ENCODE results near the gene NHLH2.

NHLH2 gene

DNA sequence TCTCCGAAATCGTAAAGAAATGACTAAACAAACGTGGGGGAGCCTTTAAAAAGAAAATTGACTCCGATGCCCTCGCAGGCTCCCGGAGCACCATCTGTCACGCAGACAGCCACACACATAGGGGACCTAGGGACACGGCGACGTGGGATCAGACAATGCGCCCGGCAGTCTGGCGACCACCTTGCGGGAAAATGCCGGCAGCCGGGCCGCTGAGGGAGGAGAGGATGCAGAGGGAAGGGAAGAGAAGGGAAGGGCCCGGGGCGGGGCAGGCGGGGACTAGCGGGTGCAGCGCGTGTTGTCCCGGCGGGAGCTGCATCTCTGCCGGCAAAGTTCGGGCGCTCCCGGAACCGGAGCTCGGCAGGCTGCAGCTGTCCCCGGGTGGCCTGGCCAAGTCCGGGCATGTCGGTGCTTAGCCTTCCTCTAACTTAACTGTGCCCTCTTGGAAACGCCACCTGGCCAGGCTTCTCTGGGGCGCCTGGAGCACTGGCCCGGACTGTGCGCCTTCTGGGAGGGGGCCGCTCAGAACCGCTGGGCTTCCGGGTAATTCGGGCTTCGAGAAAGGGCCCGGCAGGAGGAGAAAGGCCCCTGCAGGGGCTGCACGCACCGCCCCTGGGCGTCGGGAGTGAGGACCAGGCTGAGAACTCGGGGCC is 1.8 kb downstream of the NHLH2 start:
- no peak for TF ChIP-seq POLR2AphosphoS5 (IDR thresholded peaks at IDR 0.05; ENCODE audit: low read depth, low read length)
- DNase-seq (ENCODE audit: insufficient read length, low spot score) (peak; percentile 22), FAIRE-seq (no peak)

- FAIRE-seq = no peak
- TF ChIP-seq POLR2A (IDR thresholded peaks at IDR 0.05; ENCODE audit: low read depth, low read length) = no peak
- peak; percentile 18 for DNase-seq (ENCODE audit: insufficient read length, low spot score)
Measured at GRCh38 chr1:115838431-115839028, 2.4 kb downstream of the NHLH2 start.

- DNase-seq (ENCODE audit: insufficient read length, low spot score) = peak; percentile 14
- TF ChIP-seq POLR2AphosphoS5 (IDR thresholded peaks at IDR 0.05; ENCODE audit: low read depth, low read length) (no peak), POU2F2 (IDR thresholded peaks at IDR 0.05; ENCODE audit: low read depth, low read length) (no peak), TAF1 (IDR thresholded peaks at IDR 0.05; ENCODE audit: low read depth, low read length) (no peak), SPI1 (IDR thresholded peaks at IDR 0.05; ENCODE audit: low read depth, low read length) (no peak), PAX5 (IDR thresholded peaks at IDR 0.05; ENCODE audit: insufficient read depth, low read length, severe bottlenecking) (no peak), POLR2A (IDR thresholded peaks at IDR 0.05; ENCODE audit: low read depth, low read length) (no peak)
- FAIRE-seq = no peak
Measured at GRCh38 chr1:115837740-115838421, 3.0 kb downstream of the NHLH2 start.

- TF ChIP-seq SPI1 (IDR thresholded peaks at IDR 0.05; ENCODE audit: low read depth, low read length) = no peak
- TF ChIP-seq PAX5 (IDR thresholded peaks at IDR 0.05; ENCODE audit: insufficient read depth, low read length, severe bottlenecking) = no peak
- no peak for TF ChIP-seq TAF1 (IDR thresholded peaks at IDR 0.05; ENCODE audit: low read depth, low read length)
- no peak for TF ChIP-seq POLR2AphosphoS5 (IDR thresholded peaks at IDR 0.05; ENCODE audit: low read depth, low read length)
- TF ChIP-seq POU2F2 (IDR thresholded peaks at IDR 0.05; ENCODE audit: low read depth, low read length) = no peak
- no peak for TF ChIP-seq POLR2A (IDR thresholded peaks at IDR 0.05; ENCODE audit: low read depth, low read length)
- FAIRE-seq (no peak), DNase-seq (ENCODE audit: insufficient read length, low spot score) (no peak)
Measured at GRCh38 chr1:115837341-115837739, 3.6 kb downstream of the NHLH2 start.

DNA sequence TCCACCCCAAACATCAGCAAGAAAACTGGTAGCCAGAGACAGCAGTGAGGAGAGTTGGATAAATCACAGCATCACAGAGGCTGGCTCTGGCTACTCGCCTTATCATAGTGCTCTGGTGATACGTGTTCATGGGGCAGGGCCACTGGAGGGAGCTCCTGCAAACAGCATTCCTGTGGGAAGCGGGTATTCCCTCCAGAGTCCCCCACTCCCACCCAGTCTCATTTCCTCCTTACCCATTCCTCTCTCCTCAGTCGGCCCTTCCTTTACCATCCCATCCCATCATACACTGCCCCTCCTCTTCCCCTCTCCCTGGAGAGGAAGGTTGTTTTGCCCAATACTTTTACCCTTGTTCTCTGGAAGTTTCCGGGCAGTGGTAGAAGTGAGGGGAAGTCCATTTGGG is 7.1 kb downstream of the NHLH2 start:
- no peak for FAIRE-seq
- TF ChIP-seq TAF1 (IDR thresholded peaks at IDR 0.05; ENCODE audit: low read depth, low read length) (no peak), POLR2A (IDR thresholded peaks at IDR 0.05; ENCODE audit: low read depth, low read length) (no peak), PAX5 (IDR thresholded peaks at IDR 0.05; ENCODE audit: insufficient read depth, low read length, severe bottlenecking) (no peak), SPI1 (IDR thresholded peaks at IDR 0.05; ENCODE audit: low read depth, low read length) (no peak), POLR2AphosphoS5 (IDR thresholded peaks at IDR 0.05; ENCODE audit: low read depth, low read length) (no peak), POU2F2 (IDR thresholded peaks at IDR 0.05; ENCODE audit: low read depth, low read length) (no peak)
- DNase-seq (ENCODE audit: insufficient read length, low spot score) = no peak

DNA sequence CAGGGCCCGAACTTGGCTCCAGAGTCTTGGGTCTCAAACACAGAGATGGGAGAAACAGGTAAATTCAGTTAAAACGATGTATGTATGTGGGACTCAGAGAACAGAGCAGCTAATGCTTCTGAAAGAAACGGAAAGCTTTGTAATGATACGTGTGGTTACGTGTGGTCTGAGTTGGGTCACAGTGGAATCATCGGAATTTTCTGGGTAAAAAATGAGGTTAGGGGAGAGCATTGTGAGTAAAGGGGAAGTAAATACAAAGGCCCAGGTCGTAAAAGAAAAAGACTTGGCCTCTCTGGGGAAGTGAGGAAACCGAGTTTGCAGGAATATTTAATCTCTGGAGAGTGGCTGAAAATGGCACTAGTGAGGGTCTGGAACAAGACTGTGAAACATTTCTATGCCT is 8.3 kb downstream of the NHLH2 start:
- no peak for FAIRE-seq
- TF ChIP-seq POLR2AphosphoS5 (IDR thresholded peaks at IDR 0.05; ENCODE audit: low read depth, low read length) = no peak
- TF ChIP-seq TAF1 (IDR thresholded peaks at IDR 0.05; ENCODE audit: low read depth, low read length) = no peak
- no peak for TF ChIP-seq POLR2A (IDR thresholded peaks at IDR 0.05; ENCODE audit: low read depth, low read length)
- no peak for DNase-seq (ENCODE audit: insufficient read length, low spot score)

DNA sequence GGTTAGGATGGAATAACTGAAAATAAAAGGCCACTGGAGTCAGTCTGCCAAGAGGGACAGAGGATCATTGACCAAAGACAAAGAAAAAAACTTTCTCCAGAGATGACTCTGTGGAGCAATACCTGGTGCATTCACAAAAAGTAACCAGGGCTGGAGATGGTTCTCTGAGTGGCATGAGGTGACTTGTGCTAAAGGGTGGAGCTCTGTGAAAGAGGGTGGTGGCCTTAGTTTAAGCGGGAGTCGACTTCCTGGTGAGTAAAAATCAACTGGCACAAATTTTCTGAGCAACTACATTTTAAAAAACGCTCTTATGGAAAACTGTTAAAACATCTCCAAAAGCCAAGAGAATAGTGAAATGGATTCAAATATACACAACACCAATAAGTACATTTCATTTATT is 10.0 kb downstream of the NHLH2 start:
- DNase-seq (ENCODE audit: insufficient read length, low spot score) (no peak), FAIRE-seq (no peak)
- no peak for TF ChIP-seq POLR2AphosphoS5 (IDR thresholded peaks at IDR 0.05; ENCODE audit: low read depth, low read length)
- no peak for TF ChIP-seq PAX5 (IDR thresholded peaks at IDR 0.05; ENCODE audit: insufficient read depth, low read length, severe bottlenecking)

DNA sequence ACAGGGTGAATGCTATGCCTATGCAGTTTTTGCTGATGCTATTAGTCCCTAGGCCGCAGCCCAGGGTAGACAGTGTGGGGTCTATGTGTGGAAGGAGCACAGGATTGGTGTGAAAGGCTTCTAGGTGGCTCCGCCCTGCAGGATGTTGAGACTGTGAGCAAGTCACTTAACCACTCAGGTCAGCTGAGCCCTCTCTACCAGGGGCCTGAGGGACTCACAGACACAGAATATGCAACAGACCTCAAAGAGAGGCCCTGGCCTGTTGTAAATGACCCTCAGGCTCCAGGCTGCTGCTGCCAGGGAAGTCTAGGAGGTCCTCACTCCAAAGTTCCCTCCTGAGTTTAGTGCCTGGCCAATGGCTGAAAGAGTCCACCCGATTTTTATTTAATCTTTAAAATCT is 11.0 kb downstream of the NHLH2 start:
- DNase-seq (ENCODE audit: insufficient read length, low spot score) (no peak), FAIRE-seq (no peak)
- TF ChIP-seq POLR2A (IDR thresholded peaks at IDR 0.05; ENCODE audit: low read depth, low read length) = no peak
- no peak for TF ChIP-seq PAX5 (IDR thresholded peaks at IDR 0.05; ENCODE audit: insufficient read depth, low read length, severe bottlenecking)
- TF ChIP-seq POLR2AphosphoS5 (IDR thresholded peaks at IDR 0.05; ENCODE audit: low read depth, low read length) = no peak
- no peak for TF ChIP-seq TAF1 (IDR thresholded peaks at IDR 0.05; ENCODE audit: low read depth, low read length)
- no peak for TF ChIP-seq SPI1 (IDR thresholded peaks at IDR 0.05; ENCODE audit: low read depth, low read length)
- no peak for TF ChIP-seq POU2F2 (IDR thresholded peaks at IDR 0.05; ENCODE audit: low read depth, low read length)

- TF ChIP-seq POU2F2 (IDR thresholded peaks at IDR 0.05; ENCODE audit: low read depth, low read length) (no peak), SPI1 (IDR thresholded peaks at IDR 0.05; ENCODE audit: low read depth, low read length) (no peak), TAF1 (IDR thresholded peaks at IDR 0.05; ENCODE audit: low read depth, low read length) (no peak), POLR2A (IDR thresholded peaks at IDR 0.05; ENCODE audit: low read depth, low read length) (no peak), POLR2AphosphoS5 (IDR thresholded peaks at IDR 0.05; ENCODE audit: low read depth, low read length) (no peak), PAX5 (IDR thresholded peaks at IDR 0.05; ENCODE audit: insufficient read depth, low read length, severe bottlenecking) (no peak)
- DNase-seq (ENCODE audit: insufficient read length, low spot score) (no peak), FAIRE-seq (no peak)
Measured at GRCh38 chr1:115829023-115829674, 11.8 kb downstream of the NHLH2 start.
